ENCODE measurements around the gene PEX1.

DNA sequence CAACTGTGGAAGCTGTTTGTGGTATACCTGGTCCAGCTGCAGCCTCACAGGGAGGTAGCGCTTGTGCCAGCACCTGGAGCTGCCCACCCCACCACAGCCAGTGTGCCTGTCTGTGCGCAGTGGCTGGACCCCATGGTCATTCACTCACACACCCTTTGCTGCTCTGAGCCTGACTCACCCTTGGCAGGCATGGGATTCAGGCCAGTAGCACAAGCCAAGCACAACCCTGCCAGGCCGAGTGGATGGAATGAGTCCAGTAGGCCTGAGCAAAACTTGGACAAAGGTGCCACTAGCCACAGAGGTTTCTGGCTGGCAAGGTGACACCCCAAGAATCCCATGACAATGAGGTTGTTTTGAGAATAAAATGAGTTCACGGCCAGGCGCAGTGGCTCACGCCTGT is 19.3 kb upstream of the PEX1 start:
- TF ChIP-seq, protein P1, sequence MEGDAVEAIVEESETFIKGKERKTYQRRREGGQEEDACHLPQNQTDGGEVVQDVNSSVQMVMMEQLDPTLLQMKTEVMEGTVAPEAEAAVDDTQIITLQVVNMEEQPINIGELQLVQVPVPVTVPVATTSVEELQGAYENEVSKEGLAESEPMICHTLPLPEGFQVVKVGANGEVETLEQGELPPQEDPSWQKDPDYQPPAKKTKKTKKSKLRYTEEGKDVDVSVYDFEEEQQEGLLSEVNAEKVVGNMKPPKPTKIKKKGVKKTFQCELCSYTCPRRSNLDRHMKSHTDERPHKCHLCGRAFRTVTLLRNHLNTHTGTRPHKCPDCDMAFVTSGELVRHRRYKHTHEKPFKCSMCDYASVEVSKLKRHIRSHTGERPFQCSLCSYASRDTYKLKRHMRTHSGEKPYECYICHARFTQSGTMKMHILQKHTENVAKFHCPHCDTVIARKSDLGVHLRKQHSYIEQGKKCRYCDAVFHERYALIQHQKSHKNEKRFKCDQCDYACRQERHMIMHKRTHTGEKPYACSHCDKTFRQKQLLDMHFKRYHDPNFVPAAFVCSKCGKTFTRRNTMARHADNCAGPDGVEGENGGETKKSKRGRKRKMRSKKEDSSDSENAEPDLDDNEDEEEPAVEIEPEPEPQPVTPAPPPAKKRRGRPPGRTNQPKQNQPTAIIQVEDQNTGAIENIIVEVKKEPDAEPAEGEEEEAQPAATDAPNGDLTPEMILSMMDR (conservative IDR thresholded peaks at IDR 0.05 in 1 of 2, IDR thresholded peaks at IDR 0.05 in 1 of 2; ENCODE audit: low read depth in 1 of 2, low read length in 2 of 2) = no peak
- TF ChIP-seq EZH2 (IDR thresholded peaks at IDR 0.05; ENCODE audit: low read length, missing control alignments) = no peak

Measured in fibroblast of lung (primary cell).